Choroid plexus epithelial cell (primary cell): ENCODE measurements around the gene SLC4A5.

ENCODE experiments used
- DNase-seq: peaks from one replicate; pipeline ENCODE4 v3.0.0-alpha.2; 2010; ENCODE audit warnings: low read depth
- H3K4me3 ChIP-seq: 2 replicates; pipeline ENCODE4 v1.5.1; 2011; ENCODE audit warnings: low read depth, mild to moderate bottlenecking, control low read depth, low read length, moderate library complexity
- CTCF ChIP-seq: conservative IDR thresholded peaks from 2 replicates; pipeline ENCODE4 v1.5.1; 2011; ENCODE audit warnings: low read depth, mild to moderate bottlenecking, control low read depth, inconsistent platforms, low read length, moderate library complexity

The SLC4A5 gene

GRCh38 chr2:74261204-74261864 is 81.9 kb downstream of the SLC4A5 start:
- DNase-seq, result peak; percentile 27
- no peak overlapping the region for H3K4me3 ChIP-seq
- TF ChIP-seq CTCF, result peak; percentile 56

- H3K4me3 ChIP-seq, result no peak overlapping the region
- TF ChIP-seq CTCF, result no peak
- DNase-seq, result no peak
These were observed 82.7 kb downstream of the SLC4A5 start for GRCh38 chr2:74260495-74260894.

- no peak for TF ChIP-seq CTCF
- DNase-seq, result no peak
- no peak overlapping the region for H3K4me3 ChIP-seq
These were observed 83.5 kb downstream of the SLC4A5 start for GRCh38 chr2:74259733-74260132.

DNA sequence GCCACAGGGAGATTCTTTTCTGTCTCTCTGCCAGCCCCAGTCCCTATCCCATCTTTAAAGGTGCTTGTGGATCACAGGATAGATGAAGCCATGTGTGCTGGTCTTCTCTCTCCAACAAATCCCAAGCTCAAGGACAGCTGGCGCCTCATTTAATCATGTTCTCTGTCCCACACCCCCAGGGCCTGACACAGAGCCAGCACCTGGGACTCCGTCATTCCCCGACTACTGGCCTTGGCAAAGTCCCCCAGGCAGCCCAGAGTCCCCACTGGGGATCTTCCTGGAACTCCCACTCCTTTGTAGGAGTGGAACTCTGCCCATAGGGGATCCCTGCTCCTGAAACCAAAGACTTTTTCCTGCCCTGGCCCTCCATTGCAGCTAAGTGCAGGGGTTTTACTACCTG is 84.0 kb downstream of the SLC4A5 start:
- DNase-seq, result no peak
- H3K4me3 ChIP-seq, result no peak overlapping the region
- TF ChIP-seq CTCF, result no peak

DNA sequence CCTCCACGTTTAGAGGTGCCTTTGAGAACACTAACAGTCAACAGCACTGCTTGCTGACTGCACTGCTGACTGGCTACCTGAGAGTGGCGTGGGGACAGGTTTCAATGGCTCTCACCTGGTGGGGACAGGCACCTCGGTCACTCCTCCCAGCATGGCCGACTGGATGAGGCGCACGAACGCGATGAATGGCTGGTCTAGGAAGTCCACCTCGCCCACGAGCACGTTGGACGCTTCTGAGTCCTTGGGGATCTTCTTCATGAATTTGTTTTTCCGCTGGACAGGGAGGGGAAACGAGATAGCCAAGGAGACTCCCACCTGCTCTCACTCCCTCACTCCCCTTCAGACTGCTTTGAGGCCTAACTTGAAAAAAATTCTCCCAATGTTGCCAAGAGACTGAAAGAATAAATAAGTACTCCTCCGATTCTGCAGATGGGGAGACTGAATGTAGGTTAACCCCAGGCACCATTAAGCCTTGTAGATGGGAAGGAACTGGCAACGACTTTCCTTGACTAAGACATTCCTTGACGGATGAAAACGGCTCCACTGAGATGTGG is 87.5 kb downstream of the SLC4A5 start:
- no peak for TF ChIP-seq CTCF
- H3K4me3 ChIP-seq, result no peak overlapping the region
- DNase-seq, result no peak

DNA sequence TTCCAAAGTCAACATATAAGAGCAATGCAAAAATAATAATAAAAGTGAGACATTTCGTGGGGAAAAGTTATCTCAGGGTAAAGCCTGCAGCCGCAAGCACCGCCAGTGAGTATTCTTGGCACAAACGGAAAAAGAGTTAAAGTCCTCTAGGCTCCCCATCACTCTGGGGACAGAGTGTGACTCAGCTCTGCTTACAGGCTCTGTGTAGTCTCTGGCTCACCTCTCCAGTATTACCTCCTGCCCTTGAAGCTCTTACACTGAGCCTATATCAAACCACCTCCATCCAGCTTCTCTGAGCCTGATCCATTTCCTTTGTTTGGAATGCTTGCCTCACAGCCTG is 89.3 kb downstream of the SLC4A5 start:
- H3K4me3 ChIP-seq, result no peak overlapping the region
- TF ChIP-seq CTCF, result no peak
- no peak for DNase-seq

GRCh38 chr2:74253306-74253970 is 89.8 kb downstream of the SLC4A5 start:
- TF ChIP-seq CTCF, result no peak
- H3K4me3 ChIP-seq, result no peak overlapping the region
- DNase-seq, result no peak
